GM18499 (cell line): ENCODE measurements around the gene FGF11.
"Not testable (repeated sequence)": the region's sequence is repeated elsewhere in the genome, so short reads cannot be mapped to it uniquely, and the experiment has no call there.

ENCODE experiments used
- ATAC-seq: cut with Tn5 transposase; IDR thresholded peaks from one replicate; pipeline ENCODE4 v1.9.1; 2021; ENCODE audit warnings: moderate number of reproducible peaks; ENCODE audit not compliant: insufficient read depth, unreplicated experiment

The FGF11 gene

GRCh38 chr17:7476951-7477350 lies 37.6 kb downstream of the FGF11 start:
- no peak for ATAC-seq

GRCh38 chr17:7477392-7478275 lies 38.3 kb downstream of the FGF11 start:
- ATAC-seq = no peak

- no peak for ATAC-seq
Observed at GRCh38 chr17:7478276-7479212, 39.2 kb downstream of the FGF11 start.

GRCh38 chr17:7479213-7480088 lies 40.1 kb downstream of the FGF11 start, which contains the start of gene ZBTB4:
Gene ZBTB4 (minus strand): TSS chr17:7479631. CDS start chr17:7466801, 12,830 bp downstream.
- no peak for ATAC-seq

GRCh38 chr17:7480089-7480384 lies 40.7 kb downstream of the FGF11 start:
- no peak for ATAC-seq

- ATAC-seq = not testable (repeated sequence)
Observed at GRCh38 chr17:7481275-7481674, 42.0 kb downstream of the FGF11 start, which contains the start of gene SLC35G6. Gene SLC35G6 (plus strand): TSS chr17:7481446. CDS start chr17:7481517, 71 bp downstream.

GRCh38 chr17:7481842-7482741 lies 42.8 kb downstream of the FGF11 start:
- ATAC-seq = not testable (repeated sequence)

- not testable (repeated sequence) for ATAC-seq
Observed at GRCh38 chr17:7482742-7483088, 43.4 kb downstream of the FGF11 start.

- no peak for ATAC-seq
Observed at GRCh38 chr17:7483255-7484066, 44.1 kb downstream of the FGF11 start.

- peak; percentile 41 for ATAC-seq
Observed at GRCh38 chr17:7484067-7484918, 45.0 kb downstream of the FGF11 start, which contains the start of gene POLR2A. Gene POLR2A (plus strand): TSS chr17:7484366.

GRCh38 chr17:7484919-7485377 lies 45.6 kb downstream of the FGF11 start:
- ATAC-seq = no peak

- no peak for ATAC-seq
Observed at GRCh38 chr17:7486181-7486580, 46.9 kb downstream of the FGF11 start.

- ATAC-seq = no peak
Observed at GRCh38 chr17:7490144-7490543, 50.8 kb downstream of the FGF11 start.

- ATAC-seq = no peak
Observed at GRCh38 chr17:7491583-7491982, 52.3 kb downstream of the FGF11 start.

GRCh38 chr17:7493941-7494340 lies 54.6 kb downstream of the FGF11 start:
- ATAC-seq = no peak
